Liver (tissue), 9 donors: ENCODE results near the gene ARHGEF16. TPM values are rescaled to one million over a fixed set of nuclear protein-coding genes. Genes with fewer than 3 reads are reported as not detected.

Experiments used
- DNase-seq: peaks from one replicate; pipeline ENCODE4 v3.0.0-alpha.2; 2017; ENCODE audit warnings: low spot score
- H3K27ac ChIP-seq, 2 donors: one replicate each; pipeline ENCODE4 v1.7.0; 2013; ENCODE audit warnings: inconsistent platforms in 2 of 2, low read length in 2 of 2, control low read depth in 1 of 2, low read depth in 1 of 2, mild to moderate bottlenecking in 1 of 2
- H3K27me3 ChIP-seq, 4 donors: one replicate each; pipeline versions ENCODE4 v1.6.1 to v1.7.0; 2013; ENCODE audit warnings: low read length in 3 of 4, inconsistent platforms in 1 of 4, mild to moderate bottlenecking in 1 of 4, moderate library complexity in 1 of 4; ENCODE audit not compliant: control insufficient read depth in 4 of 4, insufficient read depth in 4 of 4
- H3K36me3 ChIP-seq, 4 donors: one replicate each; pipeline versions ENCODE4 v1.6.1 to v1.7.0; 2013; ENCODE audit warnings: low read length in 3 of 4, mild to moderate bottlenecking in 3 of 4, low read depth in 1 of 4, moderate library complexity in 1 of 4; ENCODE audit not compliant: control insufficient read depth in 4 of 4, insufficient read depth in 3 of 4
- H3K4me1 ChIP-seq, 4 donors: one replicate each; pipeline versions ENCODE4 v1.6.1 to v1.7.0; 2013; ENCODE audit warnings: low read length in 3 of 4, mild to moderate bottlenecking in 3 of 4, moderate library complexity in 1 of 4; ENCODE audit not compliant: control insufficient read depth in 4 of 4, insufficient read depth in 4 of 4
- H3K4me3 ChIP-seq, 3 donors: one replicate each; pipeline versions ENCODE4 v1.6.1 to v1.7.0; 2013; ENCODE audit warnings: low read length in 3 of 3, control low read depth in 1 of 3, low read depth in 1 of 3, mild to moderate bottlenecking in 1 of 3
- H3K9ac ChIP-seq, 2 donors: one replicate each; pipeline ENCODE4 v1.7.0; 2013; ENCODE audit warnings: low read length in 2 of 2, mild to moderate bottlenecking in 2 of 2, moderate library complexity in 2 of 2, control low read depth in 1 of 2, low read depth in 1 of 2
- H3K9me3 ChIP-seq, 4 donors: one replicate each; pipeline versions ENCODE4 v1.6.1 to v1.7.0; 2013; ENCODE audit warnings: low read length in 3 of 4; ENCODE audit not compliant: control insufficient read depth in 4 of 4
- EGR1 ChIP-seq, 2 donors: IDR thresholded peaks; 2 replicates each; pipeline ENCODE4 v1.6.1; 2016 to 2018; ENCODE audit warnings: antibody characterized with exemption in 2 of 2, low read depth in 2 of 2
- FOXA1 ChIP-seq: IDR thresholded peaks from 2 replicates; pipeline ENCODE4 v1.6.1; 2016; ENCODE audit warnings: antibody characterized with exemption
- FOXA2 ChIP-seq: IDR thresholded peaks from 2 replicates; pipeline ENCODE4 v1.6.1; 2016; ENCODE audit warnings: antibody characterized with exemption
- GABPA ChIP-seq, 2 donors: IDR thresholded peaks in 1 of 2; conservative IDR thresholded peaks in 1 of 2; 2 replicates each; pipeline ENCODE4 v1.6.1; 2016; ENCODE audit warnings: antibody characterized with exemption in 2 of 2, mild to moderate bottlenecking in 1 of 2, moderate library complexity in 1 of 2
- HNF4A ChIP-seq, 2 donors: conservative IDR thresholded peaks; 2 replicates each; pipeline ENCODE4 v1.6.1; 2016; ENCODE audit warnings: antibody characterized with exemption in 2 of 2, mild to moderate bottlenecking in 2 of 2
- HNF4G ChIP-seq: IDR thresholded peaks from 2 replicates; pipeline ENCODE4 v1.6.1; 2016; ENCODE audit warnings: antibody characterized with exemption
- JUND ChIP-seq, 2 donors: IDR thresholded peaks; 2 replicates each; pipeline ENCODE4 v1.6.1; 2016; ENCODE audit warnings: antibody characterized with exemption in 2 of 2
- NR2F2 ChIP-seq: IDR thresholded peaks from 2 replicates; pipeline ENCODE4 v1.6.1; 2016; ENCODE audit warnings: antibody characterized with exemption
- RAD21 ChIP-seq, 2 donors: IDR thresholded peaks; 2 replicates each; pipeline ENCODE4 v1.6.1; 2016; ENCODE audit warnings: antibody characterized with exemption in 2 of 2, mild to moderate bottlenecking in 2 of 2
- RXRA ChIP-seq, 2 donors: IDR thresholded peaks; 2 replicates each; pipeline ENCODE4 v1.6.1; 2017 to 2018; ENCODE audit warnings: antibody characterized with exemption in 2 of 2, mild to moderate bottlenecking in 1 of 2
- SP1 ChIP-seq: IDR thresholded peaks from 2 replicates; pipeline ENCODE4 v1.6.1; 2018; ENCODE audit warnings: antibody characterized with exemption, mild to moderate bottlenecking
- TAF1 ChIP-seq: conservative IDR thresholded peaks from 2 replicates; pipeline ENCODE4 v1.6.1; 2016; ENCODE audit warnings: antibody characterized with exemption, mild to moderate bottlenecking
- YY1 ChIP-seq: IDR thresholded peaks from 2 replicates; pipeline ENCODE4 v1.6.1; 2016; ENCODE audit warnings: antibody characterized with exemption, mild to moderate bottlenecking
- whole genome bisulfite sequencing: extraction: QIAGEN DNeasy Blood & Tissue Kit; methylation state at CpG from one replicate; pipeline ENCODE4 v1.1.7; 2013; 5-methylcytosine and 5-hydroxymethylcytosine counted together
- polyA plus RNA-seq, 2 donors: library from polyadenylated mRNA; stranded (reverse) in 1 of 2; unstranded in 1 of 2; fragments of 200-250 nt in 1 of 2; fragments of >200 nt in 1 of 2; fragmentation: Nextera tagmentation in 1 of 2; extraction: Ambion mirVana in 1 of 2; gene quantifications; one replicate each; pipeline versions ENCODE4 v1.2.1 to v1.2.3, GENCODE V29; 2013 to 2015
- total RNA-seq, 2 donors: library from RNA; depleted of rRNA; stranded (reverse); fragments of >200 nt; gene quantifications; one replicate each; pipeline ENCODE4 v1.2.3, GENCODE V29; 2014
- TF ChIP-seq, protein P1 (sequence below): fragments of 150-350 bp; IDR thresholded peaks from 2 replicates; pipeline ENCODE4 v1.5.1; 2017; ENCODE audit warnings: improper control_type of control experiment, low read depth, low read length; ENCODE audit not compliant: missing input control
- TF ChIP-seq, protein P2 (sequence below): IDR thresholded peaks from 2 replicates; pipeline ENCODE4 v1.6.1; 2016; ENCODE audit warnings: antibody characterized with exemption
- TF ChIP-seq, protein P3 (sequence below): IDR thresholded peaks from 2 replicates; pipeline ENCODE4 v1.6.1; 2016; ENCODE audit warnings: antibody characterized with exemption, mild to moderate bottlenecking
- TF ChIP-seq, protein P4 (sequence below): IDR thresholded peaks from 2 replicates; pipeline ENCODE4 v1.6.1; 2016; ENCODE audit warnings: antibody characterized with exemption
- TF ChIP-seq, protein P5 (sequence below): IDR thresholded peaks from 2 replicates; pipeline ENCODE4 v1.6.1; 2016; ENCODE audit warnings: antibody characterized with exemption
- donor health status: healthy.
- donor health status: healthy.
- donor health status: healthy.
- donor health status: healthy.
- donor health status: healthy.

The ARHGEF16 gene
- total and polyA plus RNA-seq, 4 donors: 0.65 to 5.6 (median 2.8) TPM

DNA sequence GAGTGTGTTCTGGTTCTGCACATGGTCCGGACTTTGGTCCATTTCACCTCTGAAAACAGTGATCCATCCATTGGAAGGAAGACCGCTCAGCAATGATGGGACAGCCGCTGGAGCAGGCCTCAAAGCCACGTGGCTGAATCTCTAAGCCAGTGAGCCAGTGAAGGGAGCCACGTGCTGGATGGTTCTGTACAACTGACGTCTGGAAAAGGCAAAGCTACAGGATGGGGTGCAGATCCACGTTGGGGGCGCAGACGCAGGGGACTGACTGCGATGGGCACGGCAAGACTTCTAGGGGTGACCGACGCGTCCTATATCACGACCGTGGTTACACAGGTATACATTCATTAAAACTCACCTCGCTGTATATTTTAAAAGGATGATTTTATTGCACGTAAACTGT is 10.2 kb upstream of the ARHGEF16 start:
- H3K4me3 ChIP-seq: no peak overlapping the region
- H3K9me3 ChIP-seq: no peaks in the 10 kb centered on the region
- H3K27ac ChIP-seq: no peak overlapping the region
- TF ChIP-seq GABPA (IDR thresholded peaks at IDR 0.05 in 1 of 2, conservative IDR thresholded peaks at IDR 0.05 in 1 of 2) (no peak), FOXA1 (no peak), HNF4A (conservative IDR thresholded peaks at IDR 0.05) (no peak), HNF4G (no peak), YY1 (no peak), TAF1 (no peak), FOXA2 (no peak), EGR1 (IDR thresholded peaks at IDR 0.05; ENCODE audit: low read depth in 2 of 2) (no peak), JUND (IDR thresholded peaks at IDR 0.05) (no peak), NR2F2 (no peak), RXRA (IDR thresholded peaks at IDR 0.05) (no peak), SP1 (no peak), RAD21 (IDR thresholded peaks at IDR 0.05) (no peak)
- TF ChIP-seq, protein P1, sequence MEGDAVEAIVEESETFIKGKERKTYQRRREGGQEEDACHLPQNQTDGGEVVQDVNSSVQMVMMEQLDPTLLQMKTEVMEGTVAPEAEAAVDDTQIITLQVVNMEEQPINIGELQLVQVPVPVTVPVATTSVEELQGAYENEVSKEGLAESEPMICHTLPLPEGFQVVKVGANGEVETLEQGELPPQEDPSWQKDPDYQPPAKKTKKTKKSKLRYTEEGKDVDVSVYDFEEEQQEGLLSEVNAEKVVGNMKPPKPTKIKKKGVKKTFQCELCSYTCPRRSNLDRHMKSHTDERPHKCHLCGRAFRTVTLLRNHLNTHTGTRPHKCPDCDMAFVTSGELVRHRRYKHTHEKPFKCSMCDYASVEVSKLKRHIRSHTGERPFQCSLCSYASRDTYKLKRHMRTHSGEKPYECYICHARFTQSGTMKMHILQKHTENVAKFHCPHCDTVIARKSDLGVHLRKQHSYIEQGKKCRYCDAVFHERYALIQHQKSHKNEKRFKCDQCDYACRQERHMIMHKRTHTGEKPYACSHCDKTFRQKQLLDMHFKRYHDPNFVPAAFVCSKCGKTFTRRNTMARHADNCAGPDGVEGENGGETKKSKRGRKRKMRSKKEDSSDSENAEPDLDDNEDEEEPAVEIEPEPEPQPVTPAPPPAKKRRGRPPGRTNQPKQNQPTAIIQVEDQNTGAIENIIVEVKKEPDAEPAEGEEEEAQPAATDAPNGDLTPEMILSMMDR: no peak
- TF ChIP-seq, protein P2, sequence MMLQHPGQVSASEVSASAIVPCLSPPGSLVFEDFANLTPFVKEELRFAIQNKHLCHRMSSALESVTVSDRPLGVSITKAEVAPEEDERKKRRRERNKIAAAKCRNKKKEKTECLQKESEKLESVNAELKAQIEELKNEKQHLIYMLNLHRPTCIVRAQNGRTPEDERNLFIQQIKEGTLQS: no peak
- TF ChIP-seq, protein P3, sequence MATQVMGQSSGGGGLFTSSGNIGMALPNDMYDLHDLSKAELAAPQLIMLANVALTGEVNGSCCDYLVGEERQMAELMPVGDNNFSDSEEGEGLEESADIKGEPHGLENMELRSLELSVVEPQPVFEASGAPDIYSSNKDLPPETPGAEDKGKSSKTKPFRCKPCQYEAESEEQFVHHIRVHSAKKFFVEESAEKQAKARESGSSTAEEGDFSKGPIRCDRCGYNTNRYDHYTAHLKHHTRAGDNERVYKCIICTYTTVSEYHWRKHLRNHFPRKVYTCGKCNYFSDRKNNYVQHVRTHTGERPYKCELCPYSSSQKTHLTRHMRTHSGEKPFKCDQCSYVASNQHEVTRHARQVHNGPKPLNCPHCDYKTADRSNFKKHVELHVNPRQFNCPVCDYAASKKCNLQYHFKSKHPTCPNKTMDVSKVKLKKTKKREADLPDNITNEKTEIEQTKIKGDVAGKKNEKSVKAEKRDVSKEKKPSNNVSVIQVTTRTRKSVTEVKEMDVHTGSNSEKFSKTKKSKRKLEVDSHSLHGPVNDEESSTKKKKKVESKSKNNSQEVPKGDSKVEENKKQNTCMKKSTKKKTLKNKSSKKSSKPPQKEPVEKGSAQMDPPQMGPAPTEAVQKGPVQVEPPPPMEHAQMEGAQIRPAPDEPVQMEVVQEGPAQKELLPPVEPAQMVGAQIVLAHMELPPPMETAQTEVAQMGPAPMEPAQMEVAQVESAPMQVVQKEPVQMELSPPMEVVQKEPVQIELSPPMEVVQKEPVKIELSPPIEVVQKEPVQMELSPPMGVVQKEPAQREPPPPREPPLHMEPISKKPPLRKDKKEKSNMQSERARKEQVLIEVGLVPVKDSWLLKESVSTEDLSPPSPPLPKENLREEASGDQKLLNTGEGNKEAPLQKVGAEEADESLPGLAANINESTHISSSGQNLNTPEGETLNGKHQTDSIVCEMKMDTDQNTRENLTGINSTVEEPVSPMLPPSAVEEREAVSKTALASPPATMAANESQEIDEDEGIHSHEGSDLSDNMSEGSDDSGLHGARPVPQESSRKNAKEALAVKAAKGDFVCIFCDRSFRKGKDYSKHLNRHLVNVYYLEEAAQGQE: no peak
- TF ChIP-seq, protein P4, sequence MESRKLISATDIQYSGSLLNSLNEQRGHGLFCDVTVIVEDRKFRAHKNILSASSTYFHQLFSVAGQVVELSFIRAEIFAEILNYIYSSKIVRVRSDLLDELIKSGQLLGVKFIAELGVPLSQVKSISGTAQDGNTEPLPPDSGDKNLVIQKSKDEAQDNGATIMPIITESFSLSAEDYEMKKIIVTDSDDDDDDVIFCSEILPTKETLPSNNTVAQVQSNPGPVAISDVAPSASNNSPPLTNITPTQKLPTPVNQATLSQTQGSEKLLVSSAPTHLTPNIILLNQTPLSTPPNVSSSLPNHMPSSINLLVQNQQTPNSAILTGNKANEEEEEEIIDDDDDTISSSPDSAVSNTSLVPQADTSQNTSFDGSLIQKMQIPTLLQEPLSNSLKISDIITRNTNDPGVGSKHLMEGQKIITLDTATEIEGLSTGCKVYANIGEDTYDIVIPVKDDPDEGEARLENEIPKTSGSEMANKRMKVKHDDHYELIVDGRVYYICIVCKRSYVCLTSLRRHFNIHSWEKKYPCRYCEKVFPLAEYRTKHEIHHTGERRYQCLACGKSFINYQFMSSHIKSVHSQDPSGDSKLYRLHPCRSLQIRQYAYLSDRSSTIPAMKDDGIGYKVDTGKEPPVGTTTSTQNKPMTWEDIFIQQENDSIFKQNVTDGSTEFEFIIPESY: no peak
- TF ChIP-seq, protein P5, sequence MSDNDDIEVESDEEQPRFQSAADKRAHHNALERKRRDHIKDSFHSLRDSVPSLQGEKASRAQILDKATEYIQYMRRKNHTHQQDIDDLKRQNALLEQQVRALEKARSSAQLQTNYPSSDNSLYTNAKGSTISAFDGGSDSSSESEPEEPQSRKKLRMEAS: no peak
- no peaks in the 10 kb centered on the region for H3K4me1 ChIP-seq
- H3K27me3 ChIP-seq: no peaks in the 10 kb centered on the region
- DNase-seq: no peak
- no peaks in the 10 kb centered on the region for H3K36me3 ChIP-seq
- no peak overlapping the region for H3K9ac ChIP-seq
- WGBS: 88% methylated on average over 18 of the region's 18 CpGs
